Sigmoid colon (tissue), 7 donors: ENCODE data around the gene KIF4A. TPM values are rescaled to one million over a fixed set of nuclear protein-coding genes. Genes with fewer than 3 reads are reported as not detected.

Source experiments
- DNase-seq: peaks from one replicate; pipeline ENCODE4 v3.0.0-alpha.2; 2019
- H3K27ac ChIP-seq, 4 donors: fragments of 200-600 bp; sonication (generic); one replicate each; pipeline ENCODE4 v1.5.1; 2016 to 2019; ENCODE audit warnings: mild to moderate bottlenecking in 1 of 4
- H3K27me3 ChIP-seq, 3 donors: fragments of 200-600 bp; sonication (generic); one replicate each; pipeline ENCODE4 v1.5.1; 2019; ENCODE audit warnings: mild to moderate bottlenecking in 1 of 3
- H3K36me3 ChIP-seq, 4 donors: fragments of 200-600 bp; sonication (generic); one replicate each; pipeline ENCODE4 v1.5.1; 2016 to 2019
- H3K4me1 ChIP-seq, 4 donors: fragments of 200-600 bp; sonication (generic); one replicate each; pipeline ENCODE4 v1.5.1; 2017 to 2019
- H3K4me3 ChIP-seq, 4 donors: fragments of 200-600 bp; sonication (generic); one replicate each; pipeline ENCODE4 v1.5.1; 2017 to 2019; ENCODE audit warnings: mild to moderate bottlenecking in 2 of 4, moderate library complexity in 1 of 4
- H3K9me3 ChIP-seq, 4 donors: fragments of 200-600 bp in 3 of 4; sonication (generic) in 3 of 4; one replicate each; pipeline versions ENCODE4 v1.5.1 to v1.6.1; 2013 to 2019
- EP300 ChIP-seq, 4 donors: sonication (generic); formaldehyde crosslinking; IDR thresholded peaks; one replicate each; pipeline ENCODE4 v1.6.1; 2017; ENCODE audit warnings: antibody characterized with exemption in 4 of 4
- POLR2A ChIP-seq, 2 donors: fragments of 450-650 bp; IDR thresholded peaks; one replicate each; pipeline ENCODE4 v1.6.1; 2016; ENCODE audit warnings: antibody characterized with exemption in 2 of 2, mild to moderate bottlenecking in 2 of 2, moderate library complexity in 2 of 2
- POLR2AphosphoS5 ChIP-seq, 4 donors: sonication (generic); formaldehyde crosslinking; IDR thresholded peaks; one replicate each; pipeline ENCODE4 v1.6.1; 2017; ENCODE audit warnings: antibody characterized with exemption in 4 of 4
- WGBS, 2 donors: extraction: QIAGEN DNeasy Blood & Tissue Kit; methylation state at CpG; one replicate each; pipeline ENCODE4 v1.1.7; 2013; 5-methylcytosine and 5-hydroxymethylcytosine counted together
- intact Hi-C: fragments of 100-400 bp; cut with DNase I; formaldehyde crosslinking; loops from one replicate; pipeline ENCODE4 v1.15.1; 2023
- polyA plus RNA-seq, 3 donors: library from polyadenylated mRNA; stranded (reverse); fragments of 200-250 nt; gene quantifications; one replicate each; pipeline ENCODE4 v1.2.3, GENCODE V29; 2013
- total RNA-seq, 4 donors: library from RNA; depleted of rRNA; stranded (reverse); fragments of >200 nt; gene quantifications; one replicate each; pipeline ENCODE4 v1.1.0, GENCODE V29; 2016
- TF ChIP-seq, protein P1 (sequence below), 4 experiments: fragments of 450-650 bp in 3 of 4; fragments of 200-600 bp in 1 of 4; IDR thresholded peaks; one replicate each; pipeline ENCODE4 v1.5.1; 2016 to 2019; ENCODE audit warnings: antibody characterized with exemption in 4 of 4, mild to moderate bottlenecking in 3 of 4, moderate library complexity in 2 of 4
- donor health status: healthy with polysubstance abuse.
- donor health status: Bipolar disorder and iron deficiency.
- donor health status: healthy.

Gene KIF4A
- total and polyA plus RNA-seq, 7 donors = 0.16 to 5.5 (median 0.55) TPM

DNA sequence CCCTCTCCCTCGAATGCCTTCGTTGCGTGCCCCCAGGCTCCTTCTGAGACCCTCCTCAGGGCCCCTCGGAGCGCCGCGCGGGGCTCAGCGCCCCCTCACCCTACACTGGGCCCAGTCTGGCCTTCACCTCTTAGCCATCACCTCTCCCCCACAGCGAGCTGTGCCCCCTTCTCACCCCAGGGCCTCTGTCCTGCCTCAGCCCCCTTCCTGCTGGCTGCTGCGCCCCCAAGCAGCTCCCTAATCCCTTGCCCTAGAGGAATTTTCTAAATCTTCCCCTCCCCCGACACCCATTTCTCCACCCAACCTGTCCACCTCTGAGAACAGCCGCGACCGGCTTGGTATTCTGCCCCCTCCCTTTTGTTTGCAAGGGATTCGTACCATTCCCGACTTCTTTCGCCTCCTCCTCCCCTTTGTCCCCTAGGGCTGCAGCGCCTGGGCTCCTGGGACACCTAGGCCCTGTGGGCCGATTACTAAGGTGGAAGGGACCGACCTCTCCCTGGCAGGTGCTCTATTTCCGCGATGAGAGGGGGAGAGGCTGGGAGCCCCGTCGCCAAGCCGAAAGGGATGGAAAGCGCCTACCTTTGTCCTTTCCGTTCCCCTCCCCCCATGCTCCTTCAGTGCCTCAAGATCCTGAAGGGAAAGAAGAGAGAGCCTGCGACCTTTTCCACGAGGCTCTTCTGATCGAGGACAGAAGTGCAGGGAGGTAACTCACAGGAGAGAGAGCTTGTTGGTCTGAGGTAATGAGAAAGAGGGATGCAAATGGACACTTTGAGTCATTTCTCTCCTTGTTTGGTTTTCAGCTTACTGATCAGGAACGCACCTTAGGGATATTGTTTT, 165.7 kb downstream of the KIF4A start:
- DNase-seq = no peak
- intact Hi-C loops = loop anchor here (2.0 to 10.0 kb wide), 3 partner anchors 25 to 719 kb away; partner anchors contain the start of gene SNX12
- TF ChIP-seq, protein P1, sequence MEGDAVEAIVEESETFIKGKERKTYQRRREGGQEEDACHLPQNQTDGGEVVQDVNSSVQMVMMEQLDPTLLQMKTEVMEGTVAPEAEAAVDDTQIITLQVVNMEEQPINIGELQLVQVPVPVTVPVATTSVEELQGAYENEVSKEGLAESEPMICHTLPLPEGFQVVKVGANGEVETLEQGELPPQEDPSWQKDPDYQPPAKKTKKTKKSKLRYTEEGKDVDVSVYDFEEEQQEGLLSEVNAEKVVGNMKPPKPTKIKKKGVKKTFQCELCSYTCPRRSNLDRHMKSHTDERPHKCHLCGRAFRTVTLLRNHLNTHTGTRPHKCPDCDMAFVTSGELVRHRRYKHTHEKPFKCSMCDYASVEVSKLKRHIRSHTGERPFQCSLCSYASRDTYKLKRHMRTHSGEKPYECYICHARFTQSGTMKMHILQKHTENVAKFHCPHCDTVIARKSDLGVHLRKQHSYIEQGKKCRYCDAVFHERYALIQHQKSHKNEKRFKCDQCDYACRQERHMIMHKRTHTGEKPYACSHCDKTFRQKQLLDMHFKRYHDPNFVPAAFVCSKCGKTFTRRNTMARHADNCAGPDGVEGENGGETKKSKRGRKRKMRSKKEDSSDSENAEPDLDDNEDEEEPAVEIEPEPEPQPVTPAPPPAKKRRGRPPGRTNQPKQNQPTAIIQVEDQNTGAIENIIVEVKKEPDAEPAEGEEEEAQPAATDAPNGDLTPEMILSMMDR (IDR thresholded peaks at IDR 0.05) = no peak
- TF ChIP-seq POLR2A (IDR thresholded peaks at IDR 0.05) = no peak
- no peak for TF ChIP-seq POLR2AphosphoS5 (IDR thresholded peaks at IDR 0.05)
- no peak for TF ChIP-seq EP300 (IDR thresholded peaks at IDR 0.05)
- peak overlapping the region; percentile 79 to 89 (median 86) for H3K27ac ChIP-seq
- H3K27me3 ChIP-seq = no peaks in the 10 kb centered on the region
- 2 to 9% methylated on average over 32 of the region's 32 CpGs for WGBS, 2 donors
- peaks cover 0 to 19% (median 0%) of the 10 kb centered on the region in 4 donors for H3K4me1 ChIP-seq
- H3K4me3 ChIP-seq = peak overlapping the region; percentile 43 to 59 (median 53)
- no peaks in the 10 kb centered on the region for H3K36me3 ChIP-seq
- no peaks in the 10 kb centered on the region for H3K9me3 ChIP-seq

DNA sequence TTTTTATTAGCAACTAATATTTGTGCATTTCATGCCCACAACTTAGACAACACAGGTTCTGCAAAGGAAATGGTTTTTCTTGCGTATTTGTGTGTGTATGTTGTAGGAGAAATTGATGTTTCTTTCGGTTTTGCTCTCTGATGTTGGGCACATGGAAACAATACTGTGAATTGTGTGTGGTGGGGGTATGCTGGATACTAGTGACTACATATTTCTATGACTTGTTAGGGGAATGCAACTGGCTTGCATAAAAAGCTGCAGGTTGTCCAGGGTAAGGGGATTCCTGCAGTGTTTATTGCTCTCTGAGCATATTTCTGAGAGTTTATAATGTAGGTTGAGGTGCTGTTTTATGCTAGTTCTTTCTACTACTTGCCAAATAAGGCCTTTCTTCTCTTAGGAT, 166.4 kb downstream of the KIF4A start:
- TF ChIP-seq POLR2AphosphoS5 (IDR thresholded peaks at IDR 0.05) (no peak), POLR2A (IDR thresholded peaks at IDR 0.05) (no peak), EP300 (IDR thresholded peaks at IDR 0.05) (no peak)
- TF ChIP-seq, protein P1 (IDR thresholded peaks at IDR 0.05) = no peak
- H3K36me3 ChIP-seq = no peaks in the 10 kb centered on the region
- intact Hi-C loops = loop anchor here (10.0 kb wide), 2 partner anchors 609 to 719 kb away; partner anchors contain the start of gene SNX12
- H3K4me3 ChIP-seq = peak overlapping the region in 3 of 4 donors; percentile 53 to 59 (median 53)
- H3K4me1 ChIP-seq = peaks cover 0 to 19% (median 0%) of the 10 kb centered on the region in 4 donors
- 5 to 19% methylated on average over 2 of the region's 2 CpGs for WGBS, 2 donors
- H3K27me3 ChIP-seq = no peaks in the 10 kb centered on the region
- no peak for DNase-seq
- H3K27ac ChIP-seq = peak overlapping the region; percentile 79 to 89 (median 86)
- no peaks in the 10 kb centered on the region for H3K9me3 ChIP-seq

DNA sequence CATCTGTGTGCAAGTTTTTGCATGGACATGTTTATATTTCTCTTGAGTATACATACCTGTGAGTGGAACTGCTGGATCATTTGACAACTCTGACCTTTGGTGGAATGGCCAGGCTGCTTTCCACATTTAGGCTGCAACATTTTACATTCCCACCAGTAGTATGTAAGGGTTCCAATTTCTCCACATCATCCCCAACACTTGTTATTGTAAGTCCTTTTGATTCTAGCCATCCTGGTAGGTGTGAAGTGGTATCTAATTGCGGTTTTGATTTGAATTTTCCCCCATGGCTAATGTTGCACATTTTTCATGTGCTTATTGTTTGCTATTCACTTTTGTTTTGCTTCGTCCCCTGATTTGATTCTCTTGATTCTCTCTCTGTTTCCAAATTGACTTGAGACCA, 171.1 kb downstream of the KIF4A start:
- no peak overlapping the region for H3K4me3 ChIP-seq
- 89 to 96% methylated on average over 2 of the region's 2 CpGs for WGBS, 2 donors
- intact Hi-C loops = no loop called here
- H3K36me3 ChIP-seq = no peaks in the 10 kb centered on the region
- no peak overlapping the region for H3K27ac ChIP-seq
- H3K27me3 ChIP-seq = no peaks in the 10 kb centered on the region
- H3K9me3 ChIP-seq = no peaks in the 10 kb centered on the region
- TF ChIP-seq EP300 (IDR thresholded peaks at IDR 0.05) = no peak
- no peak for TF ChIP-seq POLR2AphosphoS5 (IDR thresholded peaks at IDR 0.05)
- TF ChIP-seq, protein P1 (IDR thresholded peaks at IDR 0.05) = no peak
- no peak for TF ChIP-seq POLR2A (IDR thresholded peaks at IDR 0.05)
- DNase-seq = no peak
- peaks cover 0 to 10% (median 0%) of the 10 kb centered on the region in 4 donors for H3K4me1 ChIP-seq

DNA sequence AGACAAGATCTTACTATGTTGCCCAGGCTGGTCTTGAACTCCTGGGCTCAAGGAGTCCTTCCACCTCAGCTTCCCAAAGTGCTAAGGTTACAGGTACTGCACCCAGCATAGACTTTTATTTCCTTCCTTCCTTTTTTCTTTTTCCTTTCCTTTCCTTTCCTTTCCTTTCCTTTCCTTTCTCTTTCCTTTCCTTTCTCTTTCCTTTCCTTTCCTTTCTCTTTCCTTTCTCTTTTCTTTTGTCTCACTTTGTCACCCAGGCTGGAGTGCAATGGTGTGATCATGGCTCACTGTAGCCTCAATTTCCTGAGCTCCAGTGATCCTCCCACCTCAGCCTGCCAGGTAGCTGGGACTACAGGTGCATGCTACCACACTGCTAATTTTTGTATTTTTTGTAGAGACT, 174.1 kb downstream of the KIF4A start:
- Histone ChIP-seq H3K27me3 (no peaks in the 10 kb centered on the region), H3K4me1 (no peaks in the 10 kb centered on the region), H3K27ac (no peak overlapping the region), H3K9me3 (no peaks in the 10 kb centered on the region), H3K4me3 (no peak overlapping the region), H3K36me3 (no peaks in the 10 kb centered on the region)
- no peak for DNase-seq
- intact Hi-C loops = no loop called here
- TF ChIP-seq POLR2A (IDR thresholded peaks at IDR 0.05) (no peak), POLR2AphosphoS5 (IDR thresholded peaks at IDR 0.05) (no peak), EP300 (IDR thresholded peaks at IDR 0.05) (no peak)
- TF ChIP-seq, protein P1 (IDR thresholded peaks at IDR 0.05) = no peak
